Measurements from ENCODE around the gene PGAP6. TPM values are rescaled to one million over a fixed set of nuclear protein-coding genes. Genes with fewer than 3 reads are reported as not detected.

Gene PGAP6
- total and polyA plus RNA-seq, 2 of the 4 experiments (the other 2 are of a cell fraction), result 49.1 to 124 TPM

- Histone ChIP-seq H4K20me1 (ENCODE audit: insufficient read depth, low read length) (peaks cover 7% of the 10 kb centered on the region), H4K5ac (ENCODE audit: low read depth, low read length) (no peak overlapping the region), H4K8ac (ENCODE audit: low read depth in 2 of 2, low read length in 2 of 2) (no peak overlapping the region), H2AK5ac (ENCODE audit: low read depth, low read length) (no peak overlapping the region), H3K4ac (ENCODE audit: low read depth, low read length) (no peak overlapping the region), H3K9me3 (ENCODE audit: control insufficient read depth, insufficient read depth, low read length) (no peaks in the 10 kb centered on the region), H3K56ac (ENCODE audit: extremely low read depth, insufficient read depth, low read length) (no peak overlapping the region), H3K36me3 (ENCODE audit: control insufficient read depth, insufficient read depth, low read length) (peaks cover 60% of the 10 kb centered on the region), H2AK9ac (replicated peaks; ENCODE audit: low read depth, low read length, poor library complexity) (no peak overlapping the region), H3K14ac (replicated peaks; ENCODE audit: low read depth, low read length) (no peak overlapping the region), H4K91ac (ENCODE audit: insufficient read depth, low read depth, low read length) (no peak overlapping the region), H2BK15ac (ENCODE audit: low read depth, low read length) (no peak overlapping the region), H3K4me3 (ENCODE audit: insufficient read depth, low read depth, low read length) (no peak overlapping the region), H3K4me2 (ENCODE audit: low read depth, low read length) (no peak overlapping the region), H3K4me1 (ENCODE audit: control insufficient read depth, insufficient read depth, low read length) (peaks cover 7% of the 10 kb centered on the region; the same call in 1 of the 2 replicates), H2AFZ (replicated peaks; ENCODE audit: low read length, poor library complexity) (no peak overlapping the region), H2BK120ac (ENCODE audit: low read depth, low read length) (no peak overlapping the region), H3K27me3 (ENCODE audit: control insufficient read depth, insufficient read depth, low read length) (no peaks in the 10 kb centered on the region), H2BK5ac (ENCODE audit: low read depth, low read length, poor library complexity, severe bottlenecking) (no peak overlapping the region), H2BK20ac (ENCODE audit: low read depth, low read length) (no peak overlapping the region), H3K9ac (ENCODE audit: low read depth, low read length) (no peak overlapping the region), H3K79me1 (ENCODE audit: low read depth in 1 of 2, low read length in 2 of 2) (peaks cover 4 to 15% of the 10 kb centered on the region in 2 experiments; a peak in 3 of 4 replicates), H3K9me1 (ENCODE audit: insufficient read depth, low read length) (no peaks in the 10 kb centered on the region), H3K23ac (ENCODE audit: low read depth, low read length) (no peak overlapping the region), H3K18ac (ENCODE audit: low read depth, low read length) (no peak overlapping the region), H3K27ac (ENCODE audit: insufficient read depth, low read length) (no peak overlapping the region)
- DNase-seq (no peak), ATAC-seq (ENCODE audit: low read depth) (no peak)
- ChIA-PET POLR2A (ENCODE audit: unreplicated experiment) (no interaction called here), CTCF (no interaction called here)
- intact Hi-C loops (cut with micrococcal nuclease) (no loop called here), dilution Hi-C loops (cut with HindIII; ENCODE audit: low sequenced_read_pairs, unreplicated experiment) (no loop called here), in situ Hi-C loops (cut with MboI; ENCODE audit: low sequenced_read_pairs) (no loop called here)
- no TSS peak for BruUV-seq (replicated peaks)
- 90% methylated on average over 19 of the region's 44 CpGs; no CpG with 5 or more reads in 1 of the 2 experiments for WGBS, 2 experiments (ENCODE audit: extremely low coverage in 2 of 2, insufficient read length in 1 of 2)
- TF ChIP-seq, protein P1, sequence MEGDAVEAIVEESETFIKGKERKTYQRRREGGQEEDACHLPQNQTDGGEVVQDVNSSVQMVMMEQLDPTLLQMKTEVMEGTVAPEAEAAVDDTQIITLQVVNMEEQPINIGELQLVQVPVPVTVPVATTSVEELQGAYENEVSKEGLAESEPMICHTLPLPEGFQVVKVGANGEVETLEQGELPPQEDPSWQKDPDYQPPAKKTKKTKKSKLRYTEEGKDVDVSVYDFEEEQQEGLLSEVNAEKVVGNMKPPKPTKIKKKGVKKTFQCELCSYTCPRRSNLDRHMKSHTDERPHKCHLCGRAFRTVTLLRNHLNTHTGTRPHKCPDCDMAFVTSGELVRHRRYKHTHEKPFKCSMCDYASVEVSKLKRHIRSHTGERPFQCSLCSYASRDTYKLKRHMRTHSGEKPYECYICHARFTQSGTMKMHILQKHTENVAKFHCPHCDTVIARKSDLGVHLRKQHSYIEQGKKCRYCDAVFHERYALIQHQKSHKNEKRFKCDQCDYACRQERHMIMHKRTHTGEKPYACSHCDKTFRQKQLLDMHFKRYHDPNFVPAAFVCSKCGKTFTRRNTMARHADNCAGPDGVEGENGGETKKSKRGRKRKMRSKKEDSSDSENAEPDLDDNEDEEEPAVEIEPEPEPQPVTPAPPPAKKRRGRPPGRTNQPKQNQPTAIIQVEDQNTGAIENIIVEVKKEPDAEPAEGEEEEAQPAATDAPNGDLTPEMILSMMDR (conservative IDR thresholded peaks at IDR 0.05; ENCODE audit: low read depth, low read length), result no peak
- TF ChIP-seq NFE2L2 (IDR thresholded peaks at IDR 0.05; ENCODE audit: low read depth, low read length), result no peak
Measured at GRCh38 chr16:373848-374615, 7.7 kb downstream of the PGAP6 start.
